Stimulated activated CD4-positive, alpha-beta T cell treated with anti-CD3 and anti-CD28 coated beads, Interleukin-12 subunit alpha, Interleukin-12 subunit beta, amount 100 ng/mL, for 4 hours (primary cell): ENCODE results near the gene SETD3.

Experiments used
- DNase-seq: peaks from one replicate; pipeline ENCODE4 v3.0.0-alpha.2; 2020

The SETD3 gene

GRCh38 chr14:99418242-99418641, 62.4 kb downstream of the SETD3 start:
- DNase-seq, result no peak

- DNase-seq, result no peak
Measured at GRCh38 chr14:99416909-99417308, 63.8 kb downstream of the SETD3 start.

GRCh38 chr14:99415496-99416281, 65.0 kb downstream of the SETD3 start:
- peak; percentile 13 for DNase-seq

GRCh38 chr14:99413911-99414310, 66.7 kb downstream of the SETD3 start:
- DNase-seq, result no peak

- DNase-seq, result no peak
Measured at GRCh38 chr14:99413172-99413571, 67.5 kb downstream of the SETD3 start.

GRCh38 chr14:99412117-99413061, 68.3 kb downstream of the SETD3 start:
- DNase-seq, result no peak

- DNase-seq, result no peak
Measured at GRCh38 chr14:99410019-99410418, 70.6 kb downstream of the SETD3 start.

- DNase-seq, result no peak
Measured at GRCh38 chr14:99408971-99409289, 71.7 kb downstream of the SETD3 start.

- DNase-seq, result no peak
Measured at GRCh38 chr14:99408286-99408970, 72.2 kb downstream of the SETD3 start.

GRCh38 chr14:99407416-99407815, 73.2 kb downstream of the SETD3 start:
- no peak for DNase-seq

GRCh38 chr14:99402950-99403349, 77.7 kb downstream of the SETD3 start:
- no peak for DNase-seq

- DNase-seq, result no peak
Measured at GRCh38 chr14:99402285-99402648, 78.4 kb downstream of the SETD3 start.

GRCh38 chr14:99401621-99402284, 78.9 kb downstream of the SETD3 start:
- DNase-seq, result no peak

- no peak for DNase-seq
Measured at GRCh38 chr14:99401211-99401610, 79.4 kb downstream of the SETD3 start.

- no peak for DNase-seq
Measured at GRCh38 chr14:99397698-99398097, 83.0 kb downstream of the SETD3 start.

- DNase-seq, result no peak
Measured at GRCh38 chr14:99395909-99396530, 84.6 kb downstream of the SETD3 start.

GRCh38 chr14:99394602-99395156, 86.0 kb downstream of the SETD3 start:
- no peak for DNase-seq

GRCh38 chr14:99393059-99393655, 87.5 kb downstream of the SETD3 start:
- peak; percentile 31 for DNase-seq

GRCh38 chr14:99391671-99392070, 89.0 kb downstream of the SETD3 start:
- DNase-seq, result no peak

GRCh38 chr14:99389174-99389826, 91.4 kb downstream of the SETD3 start:
- DNase-seq, result peak; percentile 52

- no peak for DNase-seq
Measured at GRCh38 chr14:99388286-99388685, 92.4 kb downstream of the SETD3 start.
